HG03460 (cell line): Measurements from ENCODE around the gene PRPF19.

Source experiments
- ATAC-seq: cut with Tn5 transposase; IDR thresholded peaks from one replicate; pipeline ENCODE4 v1.9.1; 2021; ENCODE audit not compliant: unreplicated experiment

The PRPF19 gene

GRCh38 chr11:60875366-60876167 lies 30.8 kb downstream of the PRPF19 start:
- ATAC-seq: no peak

- no peak for ATAC-seq
Observed at GRCh38 chr11:60874421-60875365, 31.7 kb downstream of the PRPF19 start.

- no peak for ATAC-seq
Observed at GRCh38 chr11:60873533-60873932, 32.9 kb downstream of the PRPF19 start.

- no peak for ATAC-seq
Observed at GRCh38 chr11:60872961-60873524, 33.3 kb downstream of the PRPF19 start.

- ATAC-seq: no peak
Observed at GRCh38 chr11:60872124-60872960, 34.0 kb downstream of the PRPF19 start.

GRCh38 chr11:60871378-60872061 lies 34.9 kb downstream of the PRPF19 start:
- ATAC-seq: no peak

- no peak for ATAC-seq
Observed at GRCh38 chr11:60870733-60871377, 35.5 kb downstream of the PRPF19 start.

GRCh38 chr11:60870276-60870675 lies 36.1 kb downstream of the PRPF19 start:
- ATAC-seq: no peak

- no peak for ATAC-seq
Observed at GRCh38 chr11:60869451-60869825, 36.9 kb downstream of the PRPF19 start.

GRCh38 chr11:60868682-60869450 lies 37.5 kb downstream of the PRPF19 start:
- no peak for ATAC-seq

GRCh38 chr11:60867871-60868681 lies 38.3 kb downstream of the PRPF19 start:
- ATAC-seq: no peak

- ATAC-seq: no peak
Observed at GRCh38 chr11:60866911-60867870, 39.2 kb downstream of the PRPF19 start, which contains the start of gene ZP1. Gene ZP1, plus strand, starts transcription at chr11:60867542. Its CDS starts 20 bp downstream, at chr11:60867562.

GRCh38 chr11:60864856-60865513 lies 41.4 kb downstream of the PRPF19 start:
- ATAC-seq: no peak

GRCh38 chr11:60863550-60864521 lies 42.5 kb downstream of the PRPF19 start:
- no peak for ATAC-seq

GRCh38 chr11:60862171-60862570 lies 44.2 kb downstream of the PRPF19 start:
- no peak for ATAC-seq
